Common myeloid progenitor, CD34-positive (primary cell): ENCODE measurements around the gene ABHD12.
A peak's percentile ranks its signal among the peaks of the same experiment; 100 is the strongest.

Experiments used
- CTCF ChIA-PET: fragments of 350-600 bp; sonication (Branson Sonifier 250); formaldehyde crosslinking; loops from one replicate; lab custom pipeline; 2021; ENCODE audit warnings: antibody characterized with exemption; lab: Charles Lee
- POLR2A ChIA-PET: fragments of 350-600 bp; sonication (Branson Sonifier 250); formaldehyde crosslinking; loops from one replicate; lab custom pipeline; 2021; ENCODE audit warnings: antibody characterized with exemption; lab: Charles Lee
- DNase-seq, 3 donors: peaks; one replicate each; pipeline versions ENCODE4 v3.0.0 to v3.0.0-alpha.2; 2013
- H3K27ac ChIP-seq, 2 experiments: 1 replicate in 1 of 2; 2 replicates in 1 of 2; pipeline ENCODE4 v1.7.0; 2013; ENCODE audit warnings: inconsistent platforms in 2 of 2, low read length in 2 of 2, mild to moderate bottlenecking in 2 of 2, low read depth in 1 of 2, moderate library complexity in 1 of 2; ENCODE audit not compliant: severe bottlenecking in 2 of 2, insufficient read depth in 1 of 2, poor library complexity in 1 of 2
- H3K27me3 ChIP-seq, 5 experiments: replicated peaks in 2 of 5; 1 replicate in 3 of 5; 2 replicates in 2 of 5; pipeline versions ENCODE4 v1.6.1 to v1.7.0; 2013; ENCODE audit warnings: low read length in 4 of 5, mild to moderate bottlenecking in 2 of 5, moderate library complexity in 2 of 5, inconsistent platforms in 1 of 5; ENCODE audit not compliant: insufficient read depth in 5 of 5, control insufficient read depth in 4 of 5
- H3K36me3 ChIP-seq, 4 experiments: 1 replicate in 2 of 4; 2 replicates in 2 of 4; pipeline versions ENCODE4 v1.6.1 to v1.7.0; 2013; ENCODE audit warnings: low read length in 3 of 4, control low read depth in 1 of 4, mild to moderate bottlenecking in 1 of 4; ENCODE audit not compliant: control insufficient read depth in 4 of 4, insufficient read depth in 4 of 4
- H3K4me1 ChIP-seq, 4 experiments: 1 replicate in 3 of 4; 2 replicates in 1 of 4; pipeline versions ENCODE4 v1.6.1 to v1.7.1; 2013; ENCODE audit warnings: low read length in 3 of 4, mild to moderate bottlenecking in 3 of 4, control low read depth in 1 of 4, inconsistent platforms in 1 of 4, moderate library complexity in 1 of 4; ENCODE audit not compliant: control insufficient read depth in 4 of 4, insufficient read depth in 4 of 4; ENCODE audit errors: control extremely low read depth in 1 of 4
- H3K4me3 ChIP-seq, 7 experiments: 1 replicate in 4 of 7; 2 replicates in 3 of 7; pipeline versions ENCODE4 v1.5.1 to v1.7.0; 2013; ENCODE audit warnings: mild to moderate bottlenecking in 7 of 7, low read length in 6 of 7, moderate library complexity in 6 of 7, inconsistent platforms in 2 of 7, low read depth in 2 of 7, control low read depth in 1 of 7; ENCODE audit not compliant: insufficient read depth in 4 of 7, control insufficient read depth in 1 of 7; ENCODE audit errors: extremely low read depth in 1 of 7
- H3K9me3 ChIP-seq, 5 experiments: 1 replicate in 4 of 5; 2 replicates in 1 of 5; pipeline versions ENCODE4 v1.6.1 to v1.7.1; 2013; ENCODE audit warnings: low read length in 4 of 5, mild to moderate bottlenecking in 2 of 5, inconsistent platforms in 1 of 5, low read depth in 1 of 5, moderate library complexity in 1 of 5; ENCODE audit not compliant: control insufficient read depth in 4 of 5, insufficient read depth in 2 of 5; ENCODE audit errors: control extremely low read depth in 1 of 5
- WGBS: methylation state at CpG from one replicate; pipeline ENCODE4 v1.1.5; 2013; ENCODE audit not compliant: insufficient coverage; 5-methylcytosine and 5-hydroxymethylcytosine counted together

ABHD12 gene

DNA sequence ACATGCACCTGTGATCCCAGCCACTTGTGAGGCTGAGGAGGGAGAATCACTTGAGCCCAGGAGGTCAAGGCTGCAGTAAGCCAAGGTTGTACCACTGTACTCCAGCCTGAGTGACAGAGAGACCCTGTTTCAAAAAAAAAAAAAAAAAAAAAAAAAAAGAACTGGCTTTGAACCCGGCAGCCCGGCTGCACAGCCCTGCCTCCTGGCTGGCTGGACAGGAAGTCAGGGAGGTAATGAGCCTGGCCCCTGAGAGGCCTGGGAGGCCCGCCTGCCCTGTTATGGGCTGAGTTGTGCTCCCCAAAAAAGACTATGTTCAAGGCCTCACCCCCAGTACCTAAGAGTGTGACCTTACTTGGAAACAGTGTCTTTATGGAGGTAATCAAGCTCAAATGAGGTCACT lies 65.6 kb downstream of the ABHD12 start:
- no peak for DNase-seq
- ChIA-PET CTCF (interaction anchor here (1.0 kb wide), 1 partner anchor 73 kb away, joined by 3 read pairs; no protein-coding TSS in a partner anchor), POLR2A (no interaction called here)
- H3K36me3 ChIP-seq: peaks cover 0 to 26% (median 9%) of the 10 kb centered on the region in 4 experiments
- no peak overlapping the region for H3K27ac ChIP-seq
- WGBS: 90% methylated on average over 2 of the region's 3 CpGs
- no peaks in the 10 kb centered on the region for H3K27me3 ChIP-seq
- no peak overlapping the region for H3K4me3 ChIP-seq
- H3K9me3 ChIP-seq: no peaks in the 10 kb centered on the region
- peaks cover 0 to 3% (median 0%) of the 10 kb centered on the region in 4 experiments for H3K4me1 ChIP-seq

DNA sequence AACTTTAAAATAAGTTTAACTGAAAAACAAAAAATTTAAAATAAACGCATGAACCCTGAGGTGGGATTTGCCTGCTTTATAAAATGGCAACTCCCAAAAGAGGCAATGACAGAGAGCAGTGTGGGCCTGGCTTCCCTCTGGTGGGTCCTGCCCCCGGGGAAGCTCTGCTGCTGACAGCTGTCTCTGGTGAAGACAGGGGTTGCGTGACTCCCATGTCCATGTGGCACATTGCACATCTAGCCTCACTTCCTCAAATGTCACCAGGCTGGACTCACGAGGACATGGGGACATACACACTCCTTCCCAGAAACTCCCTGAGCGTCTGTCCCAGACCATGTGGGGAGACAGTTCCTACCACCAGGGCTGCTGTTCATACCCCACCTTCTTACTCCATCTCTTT lies 66.2 kb downstream of the ABHD12 start:
- H3K4me3 ChIP-seq: no peak overlapping the region
- ChIA-PET CTCF (interaction anchor here (1.0 kb wide), 1 partner anchor 74 kb away, joined by 3 read pairs; no protein-coding TSS in a partner anchor), POLR2A (no interaction called here)
- peaks cover 0 to 31% (median 14%) of the 10 kb centered on the region in 4 experiments for H3K36me3 ChIP-seq
- no peak overlapping the region for H3K27ac ChIP-seq
- H3K27me3 ChIP-seq: no peaks in the 10 kb centered on the region
- no peak for DNase-seq
- H3K9me3 ChIP-seq: no peaks in the 10 kb centered on the region
- 63% methylated on average over 4 of the region's 5 CpGs for WGBS
- peaks cover 0 to 3% (median 0%) of the 10 kb centered on the region in 4 experiments for H3K4me1 ChIP-seq

DNA sequence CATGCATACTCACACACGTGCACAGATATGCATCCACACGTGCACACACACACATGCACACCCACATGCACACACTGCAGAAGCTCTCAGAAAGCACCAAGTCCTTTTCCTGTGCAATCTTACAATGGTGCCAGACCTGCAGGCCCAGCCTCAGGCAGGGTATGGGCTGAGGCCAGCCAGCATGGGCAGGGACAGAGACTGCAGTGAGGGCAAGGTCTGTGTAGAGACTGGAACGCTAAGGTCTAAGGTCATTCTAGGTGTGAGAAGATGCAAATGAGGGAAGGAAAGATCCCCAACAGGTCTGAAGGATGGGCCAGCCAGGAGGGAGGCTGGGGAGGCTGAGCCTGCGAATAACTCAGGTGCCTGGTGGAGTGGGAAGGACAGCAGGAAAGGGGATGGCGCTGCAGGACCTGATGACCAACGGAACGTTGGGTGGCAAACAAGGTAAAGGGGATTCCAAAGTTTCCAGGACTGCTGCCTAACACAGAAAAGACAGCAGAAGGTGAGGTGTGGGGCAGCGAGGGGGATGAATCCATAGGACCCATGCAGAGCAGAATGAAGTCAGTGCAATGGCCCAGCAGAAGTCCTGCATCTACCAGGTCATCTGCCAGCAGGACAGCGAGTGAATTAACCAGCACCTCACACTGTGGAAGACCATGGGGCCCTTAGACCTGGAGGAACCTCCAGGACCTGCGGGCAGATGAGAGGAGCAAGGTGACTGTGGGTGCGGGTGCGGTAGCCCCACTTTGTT lies 67.0 kb downstream of the ABHD12 start:
- WGBS: 96% methylated on average over 10 of the region's 12 CpGs

DNA sequence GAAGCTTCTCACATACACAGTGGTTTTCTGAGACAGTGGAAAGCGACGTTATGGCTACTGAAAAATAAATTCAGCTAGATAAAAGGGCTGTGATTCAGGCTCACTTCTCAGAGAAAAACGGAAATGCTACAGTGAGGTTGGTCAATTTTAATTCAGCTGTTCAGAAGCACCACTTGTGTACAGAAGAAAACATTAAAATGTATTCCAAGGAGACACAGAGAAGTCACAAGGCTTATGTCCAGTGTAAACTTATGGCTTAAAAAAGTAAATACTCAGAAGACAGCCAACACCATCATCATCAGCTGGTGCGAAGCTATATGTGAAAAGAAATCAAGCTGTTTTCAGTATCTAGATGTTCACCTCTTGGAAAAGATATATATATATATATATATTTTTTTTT lies 68.6 kb downstream of the ABHD12 start:
- 100% methylated on average over 2 of the region's 4 CpGs for WGBS
- CTCF ChIA-PET: interaction anchor here (0.7 to 1.9 kb wide), 8 partner anchors 11 to 33 kb away, joined by 3 to 6 read pairs (median 4); no protein-coding TSS in a partner anchor

More for the DNA sequence above, 67.0 kb downstream of the ABHD12 start:
- no peaks in the 10 kb centered on the region for H3K27me3 ChIP-seq
- H3K4me1 ChIP-seq: peaks cover 0 to 3% (median 0%) of the 10 kb centered on the region in 4 experiments
- ChIA-PET POLR2A (no interaction called here), CTCF (interaction anchor here (1.0 to 1.8 kb wide), 2 partner anchors 13 to 74 kb away, joined by 3 to 6 read pairs; no protein-coding TSS in a partner anchor)
- no peak for DNase-seq
- H3K36me3 ChIP-seq: peaks cover 0 to 31% (median 14%) of the 10 kb centered on the region in 4 experiments
- no peak overlapping the region for H3K27ac ChIP-seq
- no peak overlapping the region for H3K4me3 ChIP-seq
- H3K9me3 ChIP-seq: no peaks in the 10 kb centered on the region

DNA sequence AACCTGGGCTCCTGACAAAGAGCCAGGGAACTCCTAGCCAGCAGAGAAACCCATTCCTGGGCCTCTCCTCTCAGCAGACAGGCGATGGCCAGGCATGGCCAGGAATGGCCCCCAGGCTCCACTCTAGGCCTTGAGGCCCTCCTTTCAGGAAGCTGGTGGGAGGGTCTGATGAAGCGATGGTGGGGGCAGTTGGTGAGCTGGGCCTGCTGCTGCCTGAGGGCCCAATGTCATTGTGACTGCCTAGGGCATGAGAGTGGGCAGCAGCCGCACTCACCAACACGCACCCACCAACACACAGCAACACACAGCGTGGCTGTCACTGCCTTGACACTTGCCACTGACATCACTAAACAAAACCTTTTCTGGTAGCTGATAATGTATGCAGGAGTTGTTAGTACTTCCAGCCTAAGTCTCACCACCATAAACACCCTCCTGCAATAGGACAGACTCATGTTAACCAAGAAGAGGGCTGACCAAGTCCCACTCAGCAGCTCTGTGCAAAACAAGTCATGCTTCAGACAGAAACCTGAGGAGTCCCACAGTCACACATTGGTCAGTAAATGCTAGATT lies 69.3 kb downstream of the ABHD12 start:
- H3K9me3 ChIP-seq: no peaks in the 10 kb centered on the region
- peak overlapping the region in 1 of 2 experiments; percentile 25 for H3K27ac ChIP-seq
- POLR2A ChIA-PET: no interaction called here
- CTCF ChIA-PET: interaction anchor here (0.7 to 1.9 kb wide), 6 partner anchors 10 to 34 kb away, joined by 3 to 6 read pairs (median 5); no protein-coding TSS in a partner anchor
- 92% methylated on average over 2 of the region's 5 CpGs for WGBS
- H3K4me1 ChIP-seq: peaks cover 0 to 3% (median 0%) of the 10 kb centered on the region in 4 experiments
- peaks cover 0 to 36% (median 16%) of the 10 kb centered on the region in 4 experiments for H3K36me3 ChIP-seq
- DNase-seq: no peak
- H3K27me3 ChIP-seq: no peaks in the 10 kb centered on the region
- no peak overlapping the region for H3K4me3 ChIP-seq

More for the DNA sequence above, 68.6 kb downstream of the ABHD12 start:
- peak overlapping the region in 1 of 2 experiments; percentile 22 for H3K27ac ChIP-seq
- no peaks in the 10 kb centered on the region for H3K27me3 ChIP-seq
- DNase-seq: no peak
- no peaks in the 10 kb centered on the region for H3K9me3 ChIP-seq
- H3K36me3 ChIP-seq: peaks cover 0 to 32% (median 15%) of the 10 kb centered on the region in 4 experiments
- no peak overlapping the region for H3K4me3 ChIP-seq
- peaks cover 0 to 3% (median 0%) of the 10 kb centered on the region in 4 experiments for H3K4me1 ChIP-seq
- POLR2A ChIA-PET: no interaction called here

DNA sequence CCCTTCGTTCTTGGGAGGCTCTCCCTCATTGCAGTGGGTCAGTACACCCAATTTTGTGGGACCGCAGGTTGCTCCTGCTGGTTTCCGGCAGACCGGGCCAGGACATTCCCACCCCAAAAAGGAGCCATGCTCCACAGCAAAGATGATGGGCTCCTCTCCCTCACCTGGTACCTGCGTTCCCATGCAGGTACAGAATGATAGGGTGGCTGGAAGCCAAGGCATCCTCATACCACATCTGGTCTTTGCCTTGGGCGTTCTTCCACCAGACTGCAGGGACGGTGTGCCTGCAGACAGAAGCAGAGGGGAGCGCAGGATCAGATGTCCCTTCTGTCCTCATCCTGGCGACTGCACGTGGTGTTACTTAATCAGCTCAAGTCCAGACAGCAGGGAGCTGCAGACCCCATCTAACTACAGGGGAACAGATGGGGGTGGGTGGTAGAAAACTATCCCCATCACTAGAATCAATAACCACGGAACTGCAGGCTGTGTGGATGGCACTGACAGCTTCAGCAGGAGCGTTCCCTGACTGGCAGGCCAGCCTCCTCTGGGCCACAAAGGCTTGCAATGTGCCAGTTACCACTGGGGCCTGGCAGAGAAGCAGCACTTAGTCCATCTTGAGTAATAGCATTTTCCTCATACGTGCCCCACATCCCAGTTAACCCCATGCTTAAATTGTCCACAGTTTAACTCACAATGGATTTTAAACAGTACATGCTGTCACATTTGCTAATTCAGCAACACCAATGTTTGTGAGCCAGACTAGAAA lies 70.4 kb downstream of the ABHD12 start:
- Histone ChIP-seq H3K9me3 (no peaks in the 10 kb centered on the region), H3K4me3 (no peak overlapping the region), H3K27me3 (no peaks in the 10 kb centered on the region), H3K4me1 (peaks cover 0 to 3% (median 0%) of the 10 kb centered on the region in 4 experiments), H3K36me3 (peaks cover 0 to 43% (median 17%) of the 10 kb centered on the region in 4 experiments), H3K27ac (no peak overlapping the region)
- 97% methylated on average over 9 of the region's 13 CpGs for whole genome bisulfite sequencing
- ChIA-PET POLR2A (no interaction called here), CTCF (interaction anchor here (1.1 kb wide), 1 partner anchor 16 kb away, joined by 4 read pairs; no protein-coding TSS in a partner anchor)
- no peak for DNase-seq
